ENCODE results near the gene SLC15A3.
A peak's percentile ranks its signal among the peaks of the same experiment; 100 is the strongest.

SLC15A3 gene

DNA sequence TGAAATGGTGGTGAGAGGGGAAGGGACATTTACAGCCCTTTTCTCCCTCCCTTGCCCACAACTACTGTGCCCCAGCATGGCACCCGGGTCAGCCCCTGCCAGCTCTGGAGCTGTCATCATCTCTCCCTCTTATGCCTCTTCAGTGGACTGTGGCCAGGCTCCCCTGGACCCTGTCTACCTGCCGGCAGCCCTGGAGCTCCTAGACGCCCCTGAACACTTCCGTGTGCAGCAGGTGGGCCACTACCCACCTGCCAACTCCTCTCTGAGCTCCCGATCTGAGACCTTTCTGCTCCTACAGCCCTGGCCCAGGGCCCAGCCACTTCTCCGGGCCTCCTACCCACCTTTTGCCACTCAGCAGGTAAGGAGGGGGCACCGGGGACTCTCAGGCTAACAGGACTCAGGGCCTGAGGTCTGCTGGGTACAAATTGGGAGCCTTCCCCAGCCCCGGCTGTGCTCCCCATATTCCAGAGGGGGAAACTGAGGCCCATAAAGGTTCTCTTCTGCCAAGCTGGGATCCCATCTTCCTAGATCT is 24.8 kb downstream of the SLC15A3 start:
- no peak for DNase-seq

- no peak for DNase-seq
Observed at GRCh38 chr11:60926500-60926899, 25.5 kb downstream of the SLC15A3 start.

- DNase-seq, result no peak
Observed at GRCh38 chr11:60925868-60926267, 26.1 kb downstream of the SLC15A3 start.

DNA sequence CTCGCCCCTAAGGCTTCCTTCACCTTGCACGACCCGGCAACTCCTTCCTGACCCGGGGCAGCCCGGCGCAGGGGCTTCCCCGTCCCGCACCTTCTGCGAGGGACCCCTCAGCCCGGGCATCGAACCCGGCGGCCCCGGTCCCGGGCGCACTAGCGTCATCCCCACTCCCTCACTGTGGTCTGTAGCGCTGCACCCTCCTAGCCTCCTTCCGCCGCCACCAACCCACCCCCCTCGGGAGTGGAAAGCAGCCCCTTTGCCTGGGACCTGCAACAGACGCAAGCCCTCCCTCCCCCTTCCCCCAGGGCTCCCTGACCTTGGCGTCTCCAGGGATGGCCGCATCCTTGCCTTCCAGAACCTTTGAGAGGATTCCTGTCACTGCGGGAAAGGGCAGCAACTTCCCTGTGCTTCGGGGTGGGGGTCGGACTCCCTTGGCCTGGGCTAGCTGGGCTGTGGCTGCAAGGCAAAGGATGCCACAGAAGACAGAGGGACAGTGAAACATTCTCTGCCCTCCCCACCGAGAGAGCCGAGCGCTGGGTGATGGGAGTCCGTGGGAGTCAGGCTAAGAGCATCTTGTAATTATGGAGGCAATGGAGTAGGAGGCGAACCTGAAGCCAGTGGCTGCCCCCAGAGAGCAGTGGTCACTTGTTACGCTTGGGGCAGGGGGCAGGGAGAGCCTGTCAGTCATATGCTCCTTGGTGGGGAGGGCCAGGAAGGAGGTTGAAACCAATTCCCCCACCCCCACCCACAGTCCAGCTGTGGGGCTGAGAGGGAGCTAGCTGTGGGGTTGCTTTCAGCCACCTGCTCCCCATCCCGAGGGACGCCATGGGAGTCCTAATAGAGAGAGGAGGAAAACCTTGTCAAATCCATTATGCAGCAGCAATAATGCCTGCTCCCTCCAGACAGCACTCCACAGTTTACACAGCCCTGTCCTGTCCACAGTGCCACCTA is 26.8 kb downstream of the SLC15A3 start:
- DNase-seq, result no peak

GRCh38 chr11:60924110-60924905 is 27.7 kb downstream of the SLC15A3 start, which contains the start of gene TMEM132A:
Gene TMEM132A (plus strand): TSS chr11:60924460. CDS start chr11:60924634, 174 bp downstream.
- no peak for DNase-seq

DNA sequence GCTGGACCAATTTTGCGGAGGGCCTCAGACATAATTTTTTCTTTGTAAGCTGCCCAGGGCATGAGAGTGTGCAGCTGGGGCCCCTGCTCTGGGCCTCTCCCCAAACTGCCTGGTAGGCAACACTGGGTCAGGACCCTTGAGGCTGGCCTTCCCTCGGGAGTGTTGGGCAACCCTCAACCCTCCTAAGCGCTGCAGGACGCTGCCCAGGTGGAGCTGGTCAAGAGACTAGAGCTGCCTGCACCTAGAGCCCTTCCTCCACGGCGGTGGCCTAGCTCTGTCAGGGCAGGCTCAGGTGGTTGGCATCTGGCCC is 28.2 kb downstream of the SLC15A3 start:
- no peak for DNase-seq

DNA sequence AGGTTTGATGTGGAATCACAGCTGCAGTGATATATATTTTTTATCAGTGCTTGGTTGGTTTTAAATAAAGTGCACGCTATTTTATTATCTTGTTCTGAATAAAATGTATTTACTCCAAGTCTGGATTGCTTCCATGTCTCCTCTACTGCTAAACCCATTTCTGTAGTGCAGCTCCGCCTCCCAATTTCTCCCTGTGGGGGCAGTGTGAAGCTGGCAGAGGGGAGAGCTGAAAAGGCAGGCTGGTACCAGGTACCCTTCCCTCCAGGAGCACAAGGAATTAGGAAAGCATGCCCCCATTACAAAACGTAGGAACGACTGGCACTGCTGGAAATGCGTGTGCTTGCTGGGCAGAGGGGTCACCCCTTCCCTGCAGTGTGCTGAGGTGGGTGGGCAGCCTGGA is 28.6 kb downstream of the SLC15A3 start:
- DNase-seq, result no peak

- no peak for DNase-seq
Observed at GRCh38 chr11:60922906-60923305, 29.1 kb downstream of the SLC15A3 start.

- no peak for DNase-seq
Observed at GRCh38 chr11:60921777-60922335, 30.1 kb downstream of the SLC15A3 start.

DNA sequence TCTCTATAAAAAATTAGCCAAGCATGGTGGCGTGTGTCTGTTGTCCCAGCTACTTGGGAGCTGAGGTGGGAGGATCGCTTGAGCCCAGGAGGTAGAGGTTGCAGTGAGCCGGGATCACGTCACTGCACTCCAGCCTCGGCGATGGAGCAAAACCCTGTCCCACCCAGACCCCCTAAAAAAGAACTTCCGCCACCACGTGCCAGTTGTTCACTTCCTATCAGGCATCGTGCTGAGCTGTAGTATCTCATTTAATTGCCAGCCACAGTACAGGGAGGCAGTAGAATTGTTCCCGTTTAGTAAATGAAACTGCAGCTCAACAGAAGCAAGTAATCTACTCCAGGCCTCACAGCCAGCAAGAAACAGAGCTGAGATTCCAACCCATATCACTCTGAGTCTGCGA is 30.7 kb downstream of the SLC15A3 start:
- DNase-seq, result no peak

DNA sequence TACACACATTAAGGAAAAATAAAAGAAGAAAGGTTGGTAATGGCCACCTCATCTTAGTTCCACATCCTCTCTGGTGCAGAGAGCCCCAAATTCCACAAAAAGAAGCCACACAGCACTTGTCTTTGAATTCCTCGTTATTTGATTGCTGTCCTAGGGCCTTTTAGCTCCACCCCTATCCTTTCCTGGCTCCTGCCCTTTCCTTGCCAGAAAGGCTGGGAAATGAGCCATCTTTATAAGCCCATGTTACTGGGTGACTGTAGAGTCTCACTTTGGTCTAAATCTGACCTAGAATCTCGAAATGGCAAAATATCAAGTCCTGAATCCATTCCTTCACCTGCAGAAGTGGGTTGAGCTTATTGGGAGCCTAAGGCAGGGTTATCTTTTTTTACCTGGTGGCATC is 32.0 kb downstream of the SLC15A3 start:
- DNase-seq, result no peak

GRCh38 chr11:60919320-60919719 is 32.7 kb downstream of the SLC15A3 start:
- no peak for DNase-seq

DNA sequence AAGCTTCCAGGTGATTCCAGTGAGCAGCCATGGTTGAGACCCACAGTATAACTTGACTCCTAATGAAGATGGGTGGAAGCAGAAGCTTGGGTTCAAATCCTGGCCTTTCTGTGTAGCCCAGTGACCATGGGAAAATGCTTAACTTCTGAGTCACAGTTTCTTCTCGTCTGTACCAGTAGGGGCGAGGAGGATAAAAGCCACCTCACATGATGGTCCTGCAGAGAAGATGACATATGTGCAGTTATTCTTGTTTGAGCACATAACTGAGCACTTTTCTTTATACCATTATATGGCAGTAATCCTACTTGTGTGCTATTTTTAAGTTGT is 33.1 kb downstream of the SLC15A3 start:
- no peak for DNase-seq

- DNase-seq, result no peak
Observed at GRCh38 chr11:60918251-60918938, 33.6 kb downstream of the SLC15A3 start.

DNA sequence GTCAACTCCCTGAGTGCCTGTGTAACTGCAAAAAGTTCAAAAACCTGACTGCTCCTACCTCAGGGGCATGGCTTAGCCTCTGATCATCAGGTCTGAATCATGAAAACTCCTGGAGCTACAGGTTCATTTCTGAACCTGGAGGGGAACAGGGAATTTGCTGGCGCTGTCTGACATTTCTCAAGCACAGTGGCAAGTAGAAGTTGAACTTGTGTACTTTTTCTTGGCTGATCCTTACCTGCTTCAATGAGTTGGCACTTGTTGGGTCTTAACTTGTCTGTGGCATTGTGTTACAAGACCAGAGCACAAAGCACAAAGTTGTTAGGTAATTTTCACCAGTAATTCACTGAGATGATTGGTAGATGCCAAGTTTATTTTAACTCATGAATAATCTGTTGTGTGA is 34.7 kb downstream of the SLC15A3 start:
- DNase-seq, result no peak

DNA sequence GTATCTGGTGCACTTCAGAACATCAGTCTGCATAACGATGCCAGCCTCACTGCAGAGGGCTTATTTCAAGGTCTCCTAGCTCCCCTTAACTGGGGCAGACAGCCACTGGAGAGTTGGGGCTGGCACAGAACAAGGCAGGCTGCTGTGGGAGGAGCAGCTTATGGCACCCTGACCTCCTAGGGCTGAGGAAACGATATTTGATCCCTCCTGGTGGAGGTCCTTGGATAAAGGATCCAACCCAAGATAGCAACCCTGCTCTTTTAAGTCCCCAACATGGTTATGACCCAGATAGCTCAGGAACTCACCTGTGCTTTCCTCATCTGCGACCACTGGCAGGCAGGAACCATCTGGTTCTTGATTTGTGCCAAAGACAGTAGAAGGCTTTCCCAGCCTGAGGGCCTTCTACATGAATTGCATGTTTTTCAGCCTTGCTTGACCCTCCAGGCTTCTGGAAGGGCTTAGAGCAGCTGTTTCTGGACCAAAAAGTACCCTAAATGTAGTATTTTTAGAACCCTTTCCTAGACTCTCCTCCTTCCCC is 35.2 kb downstream of the SLC15A3 start:
- no peak for DNase-seq

DNA sequence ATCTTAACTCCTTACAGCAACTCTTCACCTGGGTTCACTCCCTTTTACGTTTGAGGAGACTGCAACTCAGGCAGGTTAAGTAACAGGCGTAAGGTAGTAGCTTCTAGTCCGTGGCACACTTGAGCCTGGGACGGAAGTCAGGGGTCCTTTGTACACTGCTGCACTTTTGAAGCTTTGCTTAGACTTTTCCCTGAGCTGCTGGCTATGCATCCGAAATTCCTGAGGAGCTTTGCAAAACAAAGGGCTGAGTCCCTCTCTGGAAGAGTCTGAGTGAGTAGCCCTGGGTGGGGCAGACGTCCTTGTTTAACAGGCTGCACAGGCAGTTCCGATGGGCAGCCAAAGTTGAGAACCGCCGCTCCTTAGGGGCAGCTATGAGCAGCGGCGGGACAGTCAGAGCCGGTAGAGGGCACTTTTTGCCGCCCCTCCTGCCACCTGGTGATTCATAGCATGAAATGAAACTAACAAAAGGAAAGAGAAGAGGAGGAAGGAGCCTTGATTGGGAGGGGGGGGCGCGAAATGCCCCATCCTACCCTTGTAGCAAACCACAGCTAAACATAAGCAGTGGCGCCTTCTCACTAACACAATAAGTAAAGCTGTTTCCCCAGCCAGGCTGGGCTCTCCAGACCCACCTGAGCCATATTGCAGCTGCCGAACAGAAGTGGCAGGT is 36.6 kb downstream of the SLC15A3 start:
- DNase-seq, result peak; percentile 79

DNA sequence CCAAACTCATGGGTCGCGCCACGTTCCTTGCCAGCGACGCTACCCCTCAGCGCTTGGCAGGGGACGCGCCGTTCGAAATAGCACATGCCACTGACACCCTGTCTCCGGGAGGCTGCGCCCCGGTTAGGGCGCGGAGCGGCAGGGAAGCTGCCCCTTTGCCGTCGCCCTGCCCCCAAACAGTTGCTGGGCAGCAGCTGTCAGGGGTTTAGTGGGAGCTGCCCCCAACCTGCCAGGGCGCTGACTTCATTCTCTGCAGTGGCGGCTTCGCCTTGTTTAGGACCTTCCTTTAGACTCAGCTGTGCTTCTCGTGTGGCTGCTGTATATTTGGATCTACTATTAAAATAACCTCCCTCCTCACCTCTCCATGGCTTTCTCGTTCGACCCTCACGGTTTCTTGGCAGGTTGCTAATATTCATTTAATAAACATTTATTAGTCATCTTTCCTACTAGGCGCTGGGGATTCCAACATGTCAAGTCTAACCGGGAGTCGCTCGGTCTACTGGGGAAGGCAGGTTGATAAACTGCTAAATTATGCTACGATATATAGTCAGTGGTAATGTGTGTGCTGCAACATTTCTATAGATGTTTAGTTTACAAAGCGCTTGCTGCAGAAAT is 37.2 kb downstream of the SLC15A3 start:
- peak; percentile 30 for DNase-seq

- peak; percentile 90 for DNase-seq
Observed at GRCh38 chr11:60913793-60914632, 38.0 kb downstream of the SLC15A3 start, which contains the start of gene TMEM109. Gene TMEM109 (plus strand): TSS chr11:60914158. CDS start chr11:60919694, 5,536 bp downstream.

GRCh38 chr11:60912851-60913528 is 39.0 kb downstream of the SLC15A3 start:
- DNase-seq, result no peak

Measured in CD4-positive, alpha-beta T cell treated with Interleukin-12 subunit alpha and Interleukin-12 subunit beta, for 1 hour (primary cell).